Activated naive CD8-positive, alpha-beta T cell treated with anti-CD3 and anti-CD28 coated beads, Interleukin-2, amount 10 ng/mL, durations not matched to agents 7 days and 5 days (primary cell): ENCODE data around the gene IGFBP2. TPM values are rescaled to one million over a fixed set of nuclear protein-coding genes. Genes with fewer than 3 reads are reported as not detected.

Source experiments
- ATAC-seq: fragments of 150-1000 bp; cut with Tn5 transposase; one replicate; pipeline ENCODE4 v1.10.0; 2021; ENCODE audit warnings: low read depth, moderate library complexity
- POLR2A ChIA-PET: fragments of 350-600 bp; sonication (Branson Sonifier 250); formaldehyde crosslinking; loops from one replicate; lab custom pipeline; 2021; ENCODE audit warnings: antibody characterized with exemption; lab: Charles Lee
- DNase-seq: peaks from one replicate; pipeline ENCODE4 v3.0.0; 2021
- H3K27ac Mint-ChIP-seq: one replicate; pipeline ENCODE4 v1.8.0; 2022; ENCODE audit warnings: mild to moderate bottlenecking, mixed read lengths
- H3K27me3 Mint-ChIP-seq: one replicate; pipeline ENCODE4 v1.8.0; 2022; ENCODE audit warnings: mild to moderate bottlenecking, moderate library complexity, mixed read lengths
- H3K36me3 Mint-ChIP-seq: one replicate; pipeline ENCODE4 v1.8.0; 2021; ENCODE audit warnings: mild to moderate bottlenecking, mixed read lengths
- H3K4me1 Mint-ChIP-seq: one replicate; pipeline ENCODE4 v1.8.0; 2021; ENCODE audit warnings: mixed read lengths
- H3K4me3 Mint-ChIP-seq: one replicate; pipeline ENCODE4 v1.8.0; 2022; ENCODE audit warnings: mild to moderate bottlenecking, moderate library complexity, mixed read lengths
- H3K9me3 Mint-ChIP-seq: one replicate; pipeline ENCODE4 v1.8.0; 2021; ENCODE audit warnings: mixed read lengths
- total RNA-seq, 2 experiments: library from RNA; stranded (reverse); gene quantifications; one replicate each; pipeline ENCODE4 v1.2.3, GENCODE V29; 2021

Gene IGFBP2
- total RNA-seq, 2 experiments from 2014 or later: 97.3 to 115 TPM

DNA sequence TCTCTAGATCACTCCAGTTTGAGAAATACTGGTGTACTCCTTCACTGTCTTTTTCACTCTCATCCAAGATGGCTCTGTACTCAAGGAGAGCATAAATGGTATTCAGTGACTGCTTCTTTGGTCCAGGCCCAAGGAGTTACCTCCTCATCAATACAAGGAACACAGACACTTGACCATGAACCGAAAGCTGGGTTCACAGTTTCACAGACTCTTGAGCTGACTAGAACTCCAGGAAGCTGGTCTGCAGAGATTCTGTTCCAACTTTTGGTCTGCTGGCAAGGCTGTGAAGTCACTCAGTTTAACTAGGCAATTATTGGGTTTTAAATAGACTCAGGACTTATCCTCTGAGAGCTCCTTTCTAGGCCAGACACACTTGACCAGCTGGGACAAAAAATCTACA is 69.5 kb downstream of the IGFBP2 start:
- peaks cover 5% of the 10 kb centered on the region for H3K27me3 Mint-ChIP-seq
- POLR2A ChIA-PET: no interaction called here
- ATAC-seq (no peak), DNase-seq (no peak)
- H3K4me1 Mint-ChIP-seq: no peaks in the 10 kb centered on the region
- no peak overlapping the region for H3K27ac Mint-ChIP-seq
- H3K9me3 Mint-ChIP-seq: no peaks in the 10 kb centered on the region
- no peaks in the 10 kb centered on the region for H3K36me3 Mint-ChIP-seq
- no peak overlapping the region for H3K4me3 Mint-ChIP-seq

DNA sequence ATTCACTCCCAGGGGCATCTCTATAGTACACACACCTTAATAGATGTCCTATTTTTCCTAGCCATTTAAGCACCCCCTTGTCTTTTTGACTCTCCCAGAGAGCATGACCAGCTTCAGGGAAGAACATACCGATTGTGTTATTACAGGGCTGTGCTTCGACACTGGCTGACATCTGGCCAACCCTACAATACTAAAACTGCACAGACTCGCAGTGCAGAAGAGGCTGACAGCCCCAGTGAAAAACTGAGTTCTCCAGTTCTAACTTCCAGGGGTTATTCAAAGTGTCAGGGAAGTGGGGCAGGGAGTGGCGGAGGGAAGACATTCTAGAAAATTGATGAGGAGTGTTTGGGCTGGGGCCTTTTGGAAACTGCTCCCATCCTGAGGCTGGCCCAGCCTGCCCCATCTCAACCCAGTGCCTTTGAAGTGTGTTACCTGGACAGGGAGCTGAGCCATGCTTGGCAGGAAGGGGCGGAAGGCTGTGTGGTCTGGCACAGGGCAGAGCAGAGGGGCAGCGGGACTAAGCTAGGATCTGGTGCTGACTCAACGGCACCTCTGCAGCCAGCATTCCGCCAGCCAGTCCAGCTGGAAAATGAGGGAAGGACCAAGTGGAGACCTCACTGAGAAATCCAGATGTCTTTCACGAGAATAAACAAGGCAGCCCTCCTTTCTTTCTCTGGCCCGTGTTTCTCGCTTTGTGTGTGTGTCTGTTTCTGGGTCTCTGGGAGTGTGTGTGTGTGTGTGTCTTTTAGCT is 77.5 kb downstream of the IGFBP2 start:
- Mint-ChIP-seq H3K4me3 (no peak overlapping the region), H3K27ac (no peak overlapping the region), H3K9me3 (no peaks in the 10 kb centered on the region), H3K4me1 (no peaks in the 10 kb centered on the region), H3K36me3 (no peaks in the 10 kb centered on the region), H3K27me3 (peaks cover 8% of the 10 kb centered on the region)
- POLR2A ChIA-PET: no interaction called here
- DNase-seq: no peak
- no peak for ATAC-seq

DNA sequence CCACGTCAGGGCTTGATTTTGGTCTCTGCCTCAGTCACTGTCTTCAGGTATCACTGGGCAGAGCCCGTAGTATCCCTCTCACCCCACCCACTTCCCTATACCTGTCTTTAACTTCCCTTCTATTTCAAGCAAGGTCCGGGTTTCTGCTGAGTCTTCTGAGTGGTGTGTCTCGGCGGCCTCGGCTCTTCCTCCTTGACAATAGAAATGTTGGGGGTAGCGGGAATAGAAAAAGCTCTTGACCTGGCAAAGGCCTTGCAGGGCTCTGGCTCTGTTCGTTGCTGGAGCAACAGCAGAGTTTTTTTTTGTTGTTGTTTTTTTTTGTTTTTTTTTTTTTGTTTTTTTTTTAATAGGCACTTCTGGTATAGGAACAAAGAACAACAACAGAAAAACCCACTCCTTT is 78.1 kb downstream of the IGFBP2 start:
- Mint-ChIP-seq H3K27ac (no peak overlapping the region), H3K4me3 (no peak overlapping the region), H3K36me3 (no peaks in the 10 kb centered on the region), H3K27me3 (peaks cover 8% of the 10 kb centered on the region), H3K9me3 (no peaks in the 10 kb centered on the region), H3K4me1 (no peaks in the 10 kb centered on the region)
- no peak for DNase-seq
- POLR2A ChIA-PET: no interaction called here
- ATAC-seq: no peak

DNA sequence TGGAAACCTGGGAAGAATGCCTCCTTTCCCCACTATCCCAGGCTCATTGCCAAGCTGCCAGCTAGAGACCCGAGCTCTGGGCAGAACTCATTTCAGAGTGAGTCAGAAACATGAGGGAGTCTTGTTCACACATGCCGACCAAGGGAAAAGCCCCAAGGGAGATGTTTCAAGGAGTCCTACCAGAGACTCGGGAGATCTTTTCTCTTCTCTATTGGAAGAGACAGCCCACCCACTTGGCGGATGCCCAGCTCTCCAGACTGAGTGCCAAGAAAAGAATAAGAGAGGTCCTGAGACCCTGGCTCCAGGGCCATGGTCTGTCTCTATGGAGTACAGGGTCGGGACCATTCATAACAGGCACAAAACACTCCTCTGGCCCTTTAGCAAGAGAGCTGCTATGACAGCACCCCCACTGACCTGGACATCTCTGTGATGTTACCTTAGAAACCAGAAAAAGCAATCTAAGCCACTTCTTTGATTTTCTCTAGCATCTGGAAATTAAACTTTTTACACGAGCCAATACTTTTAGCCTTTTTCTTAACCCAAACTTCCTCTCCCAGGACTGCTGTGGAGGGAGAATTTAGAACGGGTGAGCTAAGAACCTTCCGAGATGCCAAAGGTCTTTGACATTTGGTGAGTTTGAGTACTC is 80.6 kb downstream of the IGFBP2 start:
- Mint-ChIP-seq H3K9me3 (no peaks in the 10 kb centered on the region), H3K36me3 (no peaks in the 10 kb centered on the region), H3K27ac (no peak overlapping the region), H3K4me3 (no peak overlapping the region), H3K4me1 (no peaks in the 10 kb centered on the region), H3K27me3 (peaks cover 10% of the 10 kb centered on the region)
- ATAC-seq: no peak
- POLR2A ChIA-PET: no interaction called here
- DNase-seq: no peak

Other genes starting within 250 kb of the IGFBP2 start
- gene SMARCAL1, start 220.9 kb upstream of the IGFBP2 start, total RNA-seq: 10 to 100 TPM; 24.5 to 25.7 TPM
- 1,000 to 10,000 TPM; 2,315 to 2,375 TPM for gene RPL37A, start 134.6 kb upstream of the IGFBP2 start, total RNA-seq
- under 1 TPM; 0.08 to 0.14 TPM for gene IGFBP5, start 62.1 kb downstream of the IGFBP2 start, total RNA-seq
- gene TNP1, start 226.6 kb downstream of the IGFBP2 start, total RNA-seq: not detected